Testis (tissue), 2 donors: ENCODE data around the gene RAD51.

Experiments
- CTCF ChIP-seq, 3 experiments: fragments of 450-650 bp in 2 of 3; fragments of 200-600 bp in 1 of 3; sonication (generic) in 1 of 3; IDR thresholded peaks; one replicate each; pipeline ENCODE4 v1.5.1; 2016 to 2019; ENCODE audit warnings: antibody characterized with exemption in 3 of 3, mild to moderate bottlenecking in 2 of 3, moderate library complexity in 1 of 3
- POLR2A ChIP-seq: fragments of 450-650 bp; IDR thresholded peaks from one replicate; pipeline ENCODE4 v1.6.1; 2017; ENCODE audit warnings: antibody characterized with exemption, mild to moderate bottlenecking, moderate library complexity

GRCh38 chr15:40756938-40757337, 62.0 kb downstream of the RAD51 start:
- no peak for TF ChIP-seq CTCF (IDR thresholded peaks at IDR 0.05)
- TF ChIP-seq POLR2A: no peak
